Measurements from ENCODE around the gene MGST1.

MGST1 gene

GRCh38 chr12:16348435-16349130 lies 1.1 kb downstream of the MGST1 start:
- no peaks in the 10 kb centered on the region for H3K9me3 ChIP-seq (ENCODE audit: control insufficient read depth in 1 of 2, low read length in 2 of 2)
- no peaks in the 10 kb centered on the region for H3K27me3 ChIP-seq (ENCODE audit: control insufficient read depth in 1 of 2, insufficient read depth in 2 of 2, low read length in 2 of 2)
- peak overlapping the region; percentile 81 for H3K4me3 ChIP-seq (ENCODE audit: low read depth in 1 of 2, low read length in 2 of 2)
- H3K36me3 ChIP-seq (ENCODE audit: control insufficient read depth in 1 of 2, insufficient read depth in 2 of 2, low read length in 2 of 2) = no peaks in the 10 kb centered on the region
- H3K27ac ChIP-seq (ENCODE audit: low read depth, low read length) = no peak overlapping the region
- H3K4me1 ChIP-seq (ENCODE audit: control insufficient read depth in 1 of 2, insufficient read depth in 2 of 2, low read length in 2 of 2) = peaks cover 7 to 13% of the 10 kb centered on the region in 2 donors
- peak overlapping the region; percentile 76 to 82 for H3K9ac ChIP-seq (ENCODE audit: low read depth in 1 of 2, low read length in 2 of 2)

- Histone ChIP-seq H3K9ac (ENCODE audit: low read depth in 1 of 2, low read length in 2 of 2) (peak overlapping the region; percentile 76 to 82), H3K4me1 (ENCODE audit: control insufficient read depth in 1 of 2, insufficient read depth in 2 of 2, low read length in 2 of 2) (peaks cover 7 to 13% of the 10 kb centered on the region in 2 donors), H3K27ac (ENCODE audit: low read depth, low read length) (no peak overlapping the region), H3K36me3 (ENCODE audit: control insufficient read depth in 1 of 2, insufficient read depth in 2 of 2, low read length in 2 of 2) (no peaks in the 10 kb centered on the region), H3K27me3 (ENCODE audit: control insufficient read depth in 1 of 2, insufficient read depth in 2 of 2, low read length in 2 of 2) (no peaks in the 10 kb centered on the region), H3K9me3 (ENCODE audit: control insufficient read depth in 1 of 2, low read length in 2 of 2) (no peaks in the 10 kb centered on the region), H3K4me3 (ENCODE audit: low read depth in 1 of 2, low read length in 2 of 2) (peak overlapping the region; percentile 81)
Observed at GRCh38 chr12:16349131-16349460, 1.7 kb downstream of the MGST1 start.

- H3K4me3 ChIP-seq (ENCODE audit: low read depth in 1 of 2, low read length in 2 of 2) = no peak overlapping the region
- H3K4me1 ChIP-seq (ENCODE audit: control insufficient read depth in 1 of 2, insufficient read depth in 2 of 2, low read length in 2 of 2) = peaks cover 7% of the 10 kb centered on the region in 2 donors
- no peaks in the 10 kb centered on the region for H3K27me3 ChIP-seq (ENCODE audit: control insufficient read depth in 1 of 2, insufficient read depth in 2 of 2, low read length in 2 of 2)
- H3K9me3 ChIP-seq (ENCODE audit: control insufficient read depth in 1 of 2, low read length in 2 of 2) = no peaks in the 10 kb centered on the region
- no peak overlapping the region for H3K27ac ChIP-seq (ENCODE audit: low read depth, low read length)
- H3K36me3 ChIP-seq (ENCODE audit: control insufficient read depth in 1 of 2, insufficient read depth in 2 of 2, low read length in 2 of 2) = peaks cover 0 to 4% of the 10 kb centered on the region in 2 donors
- H3K9ac ChIP-seq (ENCODE audit: low read depth in 1 of 2, low read length in 2 of 2) = no peak overlapping the region
Observed at GRCh38 chr12:16350682-16351081, 3.2 kb downstream of the MGST1 start.

- Histone ChIP-seq H3K36me3 (ENCODE audit: control insufficient read depth in 1 of 2, insufficient read depth in 2 of 2, low read length in 2 of 2) (peaks cover 0 to 13% of the 10 kb centered on the region in 2 donors), H3K27me3 (ENCODE audit: control insufficient read depth in 1 of 2, insufficient read depth in 2 of 2, low read length in 2 of 2) (no peaks in the 10 kb centered on the region), H3K27ac (ENCODE audit: low read depth, low read length) (no peak overlapping the region), H3K4me1 (ENCODE audit: control insufficient read depth in 1 of 2, insufficient read depth in 2 of 2, low read length in 2 of 2) (peaks cover 0 to 7% of the 10 kb centered on the region in 2 donors), H3K9me3 (ENCODE audit: control insufficient read depth in 1 of 2, low read length in 2 of 2) (no peaks in the 10 kb centered on the region), H3K4me3 (ENCODE audit: low read depth in 1 of 2, low read length in 2 of 2) (no peak overlapping the region), H3K9ac (ENCODE audit: low read depth in 1 of 2, low read length in 2 of 2) (no peak overlapping the region)
Observed at GRCh38 chr12:16352481-16352880, 5.0 kb downstream of the MGST1 start.

GRCh38 chr12:16358878-16359277 lies 11.4 kb downstream of the MGST1 start:
- no peaks in the 10 kb centered on the region for H3K9me3 ChIP-seq (ENCODE audit: control insufficient read depth in 1 of 2, low read length in 2 of 2)
- no peaks in the 10 kb centered on the region for H3K27me3 ChIP-seq (ENCODE audit: control insufficient read depth in 1 of 2, insufficient read depth in 2 of 2, low read length in 2 of 2)
- H3K27ac ChIP-seq (ENCODE audit: low read depth, low read length) = no peak overlapping the region
- no peak overlapping the region for H3K9ac ChIP-seq (ENCODE audit: low read depth in 1 of 2, low read length in 2 of 2)
- peaks cover 0 to 19% of the 10 kb centered on the region in 2 donors for H3K36me3 ChIP-seq (ENCODE audit: control insufficient read depth in 1 of 2, insufficient read depth in 2 of 2, low read length in 2 of 2)
- H3K4me1 ChIP-seq (ENCODE audit: control insufficient read depth in 1 of 2, insufficient read depth in 2 of 2, low read length in 2 of 2) = peaks cover 4 to 10% of the 10 kb centered on the region in 2 donors
- no peak overlapping the region for H3K4me3 ChIP-seq (ENCODE audit: low read depth in 1 of 2, low read length in 2 of 2)

GRCh38 chr12:16359512-16360491 lies 12.4 kb downstream of the MGST1 start:
- Histone ChIP-seq H3K27me3 (ENCODE audit: control insufficient read depth in 1 of 2, insufficient read depth in 2 of 2, low read length in 2 of 2) (no peaks in the 10 kb centered on the region), H3K9me3 (ENCODE audit: control insufficient read depth in 1 of 2, low read length in 2 of 2) (no peaks in the 10 kb centered on the region), H3K4me1 (ENCODE audit: control insufficient read depth in 1 of 2, insufficient read depth in 2 of 2, low read length in 2 of 2) (peaks cover 4 to 10% of the 10 kb centered on the region in 2 donors), H3K4me3 (ENCODE audit: low read depth in 1 of 2, low read length in 2 of 2) (no peak overlapping the region), H3K9ac (ENCODE audit: low read depth in 1 of 2, low read length in 2 of 2) (no peak overlapping the region), H3K36me3 (ENCODE audit: control insufficient read depth in 1 of 2, insufficient read depth in 2 of 2, low read length in 2 of 2) (peaks cover 0 to 19% of the 10 kb centered on the region in 2 donors), H3K27ac (ENCODE audit: low read depth, low read length) (no peak overlapping the region)

GRCh38 chr12:16361142-16361783 lies 13.8 kb downstream of the MGST1 start:
- Histone ChIP-seq H3K36me3 (ENCODE audit: control insufficient read depth in 1 of 2, insufficient read depth in 2 of 2, low read length in 2 of 2) (peaks cover 0 to 9% of the 10 kb centered on the region in 2 donors), H3K27me3 (ENCODE audit: control insufficient read depth in 1 of 2, insufficient read depth in 2 of 2, low read length in 2 of 2) (no peaks in the 10 kb centered on the region), H3K9me3 (ENCODE audit: control insufficient read depth in 1 of 2, low read length in 2 of 2) (no peaks in the 10 kb centered on the region), H3K4me1 (ENCODE audit: control insufficient read depth in 1 of 2, insufficient read depth in 2 of 2, low read length in 2 of 2) (peaks cover 4 to 10% of the 10 kb centered on the region in 2 donors), H3K27ac (ENCODE audit: low read depth, low read length) (no peak overlapping the region), H3K4me3 (ENCODE audit: low read depth in 1 of 2, low read length in 2 of 2) (no peak overlapping the region), H3K9ac (ENCODE audit: low read depth in 1 of 2, low read length in 2 of 2) (no peak overlapping the region)

- H3K9me3 ChIP-seq (ENCODE audit: control insufficient read depth in 1 of 2, low read length in 2 of 2) = no peaks in the 10 kb centered on the region
- H3K4me1 ChIP-seq (ENCODE audit: control insufficient read depth in 1 of 2, insufficient read depth in 2 of 2, low read length in 2 of 2) = peaks cover 4 to 10% of the 10 kb centered on the region in 2 donors
- no peak overlapping the region for H3K27ac ChIP-seq (ENCODE audit: low read depth, low read length)
- no peak overlapping the region for H3K9ac ChIP-seq (ENCODE audit: low read depth in 1 of 2, low read length in 2 of 2)
- H3K27me3 ChIP-seq (ENCODE audit: control insufficient read depth in 1 of 2, insufficient read depth in 2 of 2, low read length in 2 of 2) = no peaks in the 10 kb centered on the region
- no peak overlapping the region for H3K4me3 ChIP-seq (ENCODE audit: low read depth in 1 of 2, low read length in 2 of 2)
- H3K36me3 ChIP-seq (ENCODE audit: control insufficient read depth in 1 of 2, insufficient read depth in 2 of 2, low read length in 2 of 2) = peaks cover 0 to 5% of the 10 kb centered on the region in 2 donors
Observed at GRCh38 chr12:16362550-16362949, 15.1 kb downstream of the MGST1 start.

GRCh38 chr12:16369156-16369555 lies 21.7 kb downstream of the MGST1 start:
- H3K9me3 ChIP-seq (ENCODE audit: control insufficient read depth in 1 of 2, low read length in 2 of 2) = no peaks in the 10 kb centered on the region
- no peaks in the 10 kb centered on the region for H3K4me1 ChIP-seq (ENCODE audit: control insufficient read depth in 1 of 2, insufficient read depth in 2 of 2, low read length in 2 of 2)
- H3K4me3 ChIP-seq (ENCODE audit: low read depth in 1 of 2, low read length in 2 of 2) = no peak overlapping the region
- H3K36me3 ChIP-seq (ENCODE audit: control insufficient read depth in 1 of 2, insufficient read depth in 2 of 2, low read length in 2 of 2) = no peaks in the 10 kb centered on the region
- H3K9ac ChIP-seq (ENCODE audit: low read depth in 1 of 2, low read length in 2 of 2) = no peak overlapping the region
- H3K27me3 ChIP-seq (ENCODE audit: control insufficient read depth in 1 of 2, insufficient read depth in 2 of 2, low read length in 2 of 2) = no peaks in the 10 kb centered on the region
- no peak overlapping the region for H3K27ac ChIP-seq (ENCODE audit: low read depth, low read length)

GRCh38 chr12:16370096-16370495 lies 22.7 kb downstream of the MGST1 start:
- Histone ChIP-seq H3K27ac (ENCODE audit: low read depth, low read length) (no peak overlapping the region), H3K9ac (ENCODE audit: low read depth in 1 of 2, low read length in 2 of 2) (no peak overlapping the region), H3K4me1 (ENCODE audit: control insufficient read depth in 1 of 2, insufficient read depth in 2 of 2, low read length in 2 of 2) (no peaks in the 10 kb centered on the region), H3K4me3 (ENCODE audit: low read depth in 1 of 2, low read length in 2 of 2) (no peak overlapping the region), H3K27me3 (ENCODE audit: control insufficient read depth in 1 of 2, insufficient read depth in 2 of 2, low read length in 2 of 2) (no peaks in the 10 kb centered on the region), H3K36me3 (ENCODE audit: control insufficient read depth in 1 of 2, insufficient read depth in 2 of 2, low read length in 2 of 2) (no peaks in the 10 kb centered on the region), H3K9me3 (ENCODE audit: control insufficient read depth in 1 of 2, low read length in 2 of 2) (no peaks in the 10 kb centered on the region)

Measured in duodenal mucosa (tissue), 2 donors.